ENCODE data around the gene GLOD4. TPM values are rescaled to one million over a fixed set of nuclear protein-coding genes. Genes with fewer than 3 reads are reported as not detected.

GLOD4 gene
- total and polyA plus RNA-seq, 2 of the 4 experiments (the other 2 are of a cell fraction), result 26.3 to 36.7 TPM

DNA sequence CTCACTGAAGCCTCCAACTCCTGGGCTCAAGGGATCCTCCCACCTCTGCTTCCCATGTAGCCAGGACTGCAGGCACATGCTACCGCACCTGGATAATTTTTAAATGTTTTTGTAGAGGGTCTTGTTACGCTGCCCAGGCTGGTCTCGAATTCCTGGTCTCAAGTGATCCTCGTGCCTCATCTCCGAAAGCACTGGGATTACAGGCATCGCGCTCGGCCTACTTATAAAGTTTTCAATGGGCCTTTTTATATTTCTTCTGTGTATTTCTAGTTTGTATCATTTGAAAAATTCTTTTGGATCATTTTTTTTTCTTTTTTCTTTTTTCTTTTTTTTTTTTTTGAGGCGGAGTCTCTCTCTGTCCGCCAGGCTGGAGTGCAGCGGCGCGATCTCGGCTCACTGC lies 57.0 kb downstream of the GLOD4 start:
- dilution Hi-C loops (cut with HindIII; ENCODE audit: low sequenced_read_pairs, unreplicated experiment) (no loop called here), in situ Hi-C loops (cut with MboI; ENCODE audit: low sequenced_read_pairs) (no loop called here), intact Hi-C loops (cut with micrococcal nuclease) (no loop called here)
- Histone ChIP-seq H3K36me3 (ENCODE audit: control insufficient read depth, insufficient read depth, low read length) (no peaks in the 10 kb centered on the region), H2AK5ac (ENCODE audit: low read depth, low read length) (no peak overlapping the region), H2BK5ac (ENCODE audit: low read depth, low read length, poor library complexity, severe bottlenecking) (no peak overlapping the region), H3K9me1 (ENCODE audit: insufficient read depth, low read length) (peaks cover 7% of the 10 kb centered on the region; the same call in 1 of the 2 replicates), H4K8ac (ENCODE audit: low read depth in 2 of 2, low read length in 2 of 2) (no peak overlapping the region), H3K9ac (ENCODE audit: low read depth, low read length) (no peak overlapping the region), H2BK15ac (ENCODE audit: low read depth, low read length) (no peak overlapping the region), H3K18ac (ENCODE audit: low read depth, low read length) (no peak overlapping the region), H3K27ac (ENCODE audit: insufficient read depth, low read length) (no peak overlapping the region), H3K9me3 (ENCODE audit: control insufficient read depth, insufficient read depth, low read length) (no peaks in the 10 kb centered on the region), H2AFZ (replicated peaks; ENCODE audit: low read length, poor library complexity) (no peak overlapping the region), H3K23ac (ENCODE audit: low read depth, low read length) (no peak overlapping the region), H4K91ac (ENCODE audit: insufficient read depth, low read depth, low read length) (no peak overlapping the region), H3K4me3 (ENCODE audit: insufficient read depth, low read depth, low read length) (no peak overlapping the region), H3K4ac (ENCODE audit: low read depth, low read length) (no peak overlapping the region), H3K27me3 (ENCODE audit: control insufficient read depth, insufficient read depth, low read length) (no peaks in the 10 kb centered on the region), H3K56ac (ENCODE audit: extremely low read depth, insufficient read depth, low read length) (no peak overlapping the region), H2BK120ac (ENCODE audit: low read depth, low read length) (no peak overlapping the region), H3K4me1 (ENCODE audit: control insufficient read depth, insufficient read depth, low read length) (peaks cover 4% of the 10 kb centered on the region; the same call in 1 of the 2 replicates), H3K14ac (replicated peaks; ENCODE audit: low read depth, low read length) (no peak overlapping the region), H2AK9ac (replicated peaks; ENCODE audit: low read depth, low read length, poor library complexity) (no peak overlapping the region), H4K5ac (ENCODE audit: low read depth, low read length) (no peak overlapping the region), H2BK20ac (ENCODE audit: low read depth, low read length) (no peak overlapping the region), H3K4me2 (ENCODE audit: low read depth, low read length) (no peak overlapping the region), H4K20me1 (ENCODE audit: insufficient read depth, low read length) (peaks cover 4% of the 10 kb centered on the region; the same call in 1 of the 2 replicates), H3K79me1 (ENCODE audit: low read depth in 1 of 2, low read length in 2 of 2) (peaks cover 0 to 19% of the 10 kb centered on the region in 2 experiments; a peak in 3 of 4 replicates)
- no peak for ATAC-seq (ENCODE audit: low read depth)
- BruUV-seq (replicated peaks), result no TSS peak
- CTCF ChIA-PET, result no interaction called here
- POLR2A ChIA-PET (ENCODE audit: unreplicated experiment), result no interaction called here
- TF ChIP-seq FOS (IDR thresholded peaks at IDR 0.05; ENCODE audit: low read depth, low read length), result no peak
- 100% methylated on average over 4 of the region's 14 CpGs; no CpG with 5 or more reads in 1 of the 2 experiments for WGBS, 2 experiments (ENCODE audit: extremely low coverage in 2 of 2, insufficient read length in 1 of 2)
- DNase-seq, result no peak

Measured in IMR-90 (cell line).